Tibial nerve (tissue), 4 donors: ENCODE results near the gene MYRIP.

ENCODE experiments used
- EP300 ChIP-seq, 2 donors: sonication (generic); formaldehyde crosslinking; IDR thresholded peaks; one replicate each; pipeline ENCODE4 v1.6.1; 2017; ENCODE audit warnings: antibody characterized with exemption in 2 of 2, mild to moderate bottlenecking in 1 of 2
- POLR2A ChIP-seq, 2 donors: fragments of 450-650 bp; IDR thresholded peaks; one replicate each; pipeline ENCODE4 v1.6.1; 2017; ENCODE audit warnings: antibody characterized with exemption in 2 of 2, mild to moderate bottlenecking in 2 of 2, moderate library complexity in 2 of 2
- TF ChIP-seq, protein P1 (sequence below), 5 experiments: fragments of 200-600 bp in 3 of 5; fragments of 450-650 bp in 2 of 5; sonication (generic) in 3 of 5; IDR thresholded peaks; one replicate each; pipeline ENCODE4 v1.5.1; 2016 to 2019; ENCODE audit warnings: antibody characterized with exemption in 5 of 5, mild to moderate bottlenecking in 3 of 5, moderate library complexity in 2 of 5

- TF ChIP-seq, protein P1, sequence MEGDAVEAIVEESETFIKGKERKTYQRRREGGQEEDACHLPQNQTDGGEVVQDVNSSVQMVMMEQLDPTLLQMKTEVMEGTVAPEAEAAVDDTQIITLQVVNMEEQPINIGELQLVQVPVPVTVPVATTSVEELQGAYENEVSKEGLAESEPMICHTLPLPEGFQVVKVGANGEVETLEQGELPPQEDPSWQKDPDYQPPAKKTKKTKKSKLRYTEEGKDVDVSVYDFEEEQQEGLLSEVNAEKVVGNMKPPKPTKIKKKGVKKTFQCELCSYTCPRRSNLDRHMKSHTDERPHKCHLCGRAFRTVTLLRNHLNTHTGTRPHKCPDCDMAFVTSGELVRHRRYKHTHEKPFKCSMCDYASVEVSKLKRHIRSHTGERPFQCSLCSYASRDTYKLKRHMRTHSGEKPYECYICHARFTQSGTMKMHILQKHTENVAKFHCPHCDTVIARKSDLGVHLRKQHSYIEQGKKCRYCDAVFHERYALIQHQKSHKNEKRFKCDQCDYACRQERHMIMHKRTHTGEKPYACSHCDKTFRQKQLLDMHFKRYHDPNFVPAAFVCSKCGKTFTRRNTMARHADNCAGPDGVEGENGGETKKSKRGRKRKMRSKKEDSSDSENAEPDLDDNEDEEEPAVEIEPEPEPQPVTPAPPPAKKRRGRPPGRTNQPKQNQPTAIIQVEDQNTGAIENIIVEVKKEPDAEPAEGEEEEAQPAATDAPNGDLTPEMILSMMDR (IDR thresholded peaks at IDR 0.05): no peak
- no peak for TF ChIP-seq POLR2A (IDR thresholded peaks at IDR 0.05)
- no peak for TF ChIP-seq EP300 (IDR thresholded peaks at IDR 0.05)
These were observed 287.3 kb downstream of the MYRIP start for GRCh38 chr3:40096661-40097111.
